ENCODE results near the gene PSMD5.

- TF ChIP-seq, protein P1, sequence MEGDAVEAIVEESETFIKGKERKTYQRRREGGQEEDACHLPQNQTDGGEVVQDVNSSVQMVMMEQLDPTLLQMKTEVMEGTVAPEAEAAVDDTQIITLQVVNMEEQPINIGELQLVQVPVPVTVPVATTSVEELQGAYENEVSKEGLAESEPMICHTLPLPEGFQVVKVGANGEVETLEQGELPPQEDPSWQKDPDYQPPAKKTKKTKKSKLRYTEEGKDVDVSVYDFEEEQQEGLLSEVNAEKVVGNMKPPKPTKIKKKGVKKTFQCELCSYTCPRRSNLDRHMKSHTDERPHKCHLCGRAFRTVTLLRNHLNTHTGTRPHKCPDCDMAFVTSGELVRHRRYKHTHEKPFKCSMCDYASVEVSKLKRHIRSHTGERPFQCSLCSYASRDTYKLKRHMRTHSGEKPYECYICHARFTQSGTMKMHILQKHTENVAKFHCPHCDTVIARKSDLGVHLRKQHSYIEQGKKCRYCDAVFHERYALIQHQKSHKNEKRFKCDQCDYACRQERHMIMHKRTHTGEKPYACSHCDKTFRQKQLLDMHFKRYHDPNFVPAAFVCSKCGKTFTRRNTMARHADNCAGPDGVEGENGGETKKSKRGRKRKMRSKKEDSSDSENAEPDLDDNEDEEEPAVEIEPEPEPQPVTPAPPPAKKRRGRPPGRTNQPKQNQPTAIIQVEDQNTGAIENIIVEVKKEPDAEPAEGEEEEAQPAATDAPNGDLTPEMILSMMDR (conservative IDR thresholded peaks at IDR 0.05 in 1 of 2, IDR thresholded peaks at IDR 0.05 in 1 of 2; ENCODE audit: extremely low read depth in 1 of 2, insufficient read depth in 1 of 2, low read depth in 1 of 2, low read length in 2 of 2): no peak
- no peak for TF ChIP-seq EZH2 (IDR thresholded peaks at IDR 0.05; ENCODE audit: borderline replicate concordance, low read length)
These were observed 32.5 kb upstream of the PSMD5 start for GRCh38 chr9:120875195-120875565.

All from mammary epithelial cell (primary cell).